ENCODE results near the gene PDF. TPM values are rescaled to one million over a fixed set of nuclear protein-coding genes. Genes with fewer than 3 reads are reported as not detected.

PDF gene
- total and polyA plus RNA-seq, 2 of the 13 experiments (the other 11 are each of a cell fraction or from before 2014, with no cell fraction given) = 12.4 to 48.8 TPM

DNA sequence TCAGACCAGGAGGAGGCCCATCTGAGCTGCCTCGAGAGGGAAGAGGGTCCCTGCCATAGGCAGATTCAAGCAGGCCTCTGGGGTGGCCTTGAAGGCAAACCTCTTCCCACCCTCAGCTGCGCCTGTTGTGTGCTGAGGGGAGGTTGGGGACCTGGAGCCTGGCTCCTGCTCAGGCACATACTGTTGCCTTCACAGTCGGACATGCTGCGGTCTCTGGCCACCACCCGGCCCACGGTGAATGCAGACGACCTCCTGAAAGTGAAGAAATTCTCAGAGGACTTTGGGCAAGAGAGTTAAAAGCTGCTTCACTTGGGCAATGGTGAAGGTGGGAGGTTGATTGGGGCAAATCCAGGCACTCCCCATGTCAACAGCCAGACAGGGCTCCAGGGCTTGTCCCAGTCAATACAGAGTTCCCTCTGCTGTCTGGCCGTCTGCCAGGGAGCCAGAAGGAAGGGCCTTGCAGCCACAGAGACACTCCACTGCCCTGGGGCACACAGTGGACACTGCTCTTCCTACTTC is 6.3 kb downstream of the PDF start (continued):
- TF ChIP-seq, protein P1, sequence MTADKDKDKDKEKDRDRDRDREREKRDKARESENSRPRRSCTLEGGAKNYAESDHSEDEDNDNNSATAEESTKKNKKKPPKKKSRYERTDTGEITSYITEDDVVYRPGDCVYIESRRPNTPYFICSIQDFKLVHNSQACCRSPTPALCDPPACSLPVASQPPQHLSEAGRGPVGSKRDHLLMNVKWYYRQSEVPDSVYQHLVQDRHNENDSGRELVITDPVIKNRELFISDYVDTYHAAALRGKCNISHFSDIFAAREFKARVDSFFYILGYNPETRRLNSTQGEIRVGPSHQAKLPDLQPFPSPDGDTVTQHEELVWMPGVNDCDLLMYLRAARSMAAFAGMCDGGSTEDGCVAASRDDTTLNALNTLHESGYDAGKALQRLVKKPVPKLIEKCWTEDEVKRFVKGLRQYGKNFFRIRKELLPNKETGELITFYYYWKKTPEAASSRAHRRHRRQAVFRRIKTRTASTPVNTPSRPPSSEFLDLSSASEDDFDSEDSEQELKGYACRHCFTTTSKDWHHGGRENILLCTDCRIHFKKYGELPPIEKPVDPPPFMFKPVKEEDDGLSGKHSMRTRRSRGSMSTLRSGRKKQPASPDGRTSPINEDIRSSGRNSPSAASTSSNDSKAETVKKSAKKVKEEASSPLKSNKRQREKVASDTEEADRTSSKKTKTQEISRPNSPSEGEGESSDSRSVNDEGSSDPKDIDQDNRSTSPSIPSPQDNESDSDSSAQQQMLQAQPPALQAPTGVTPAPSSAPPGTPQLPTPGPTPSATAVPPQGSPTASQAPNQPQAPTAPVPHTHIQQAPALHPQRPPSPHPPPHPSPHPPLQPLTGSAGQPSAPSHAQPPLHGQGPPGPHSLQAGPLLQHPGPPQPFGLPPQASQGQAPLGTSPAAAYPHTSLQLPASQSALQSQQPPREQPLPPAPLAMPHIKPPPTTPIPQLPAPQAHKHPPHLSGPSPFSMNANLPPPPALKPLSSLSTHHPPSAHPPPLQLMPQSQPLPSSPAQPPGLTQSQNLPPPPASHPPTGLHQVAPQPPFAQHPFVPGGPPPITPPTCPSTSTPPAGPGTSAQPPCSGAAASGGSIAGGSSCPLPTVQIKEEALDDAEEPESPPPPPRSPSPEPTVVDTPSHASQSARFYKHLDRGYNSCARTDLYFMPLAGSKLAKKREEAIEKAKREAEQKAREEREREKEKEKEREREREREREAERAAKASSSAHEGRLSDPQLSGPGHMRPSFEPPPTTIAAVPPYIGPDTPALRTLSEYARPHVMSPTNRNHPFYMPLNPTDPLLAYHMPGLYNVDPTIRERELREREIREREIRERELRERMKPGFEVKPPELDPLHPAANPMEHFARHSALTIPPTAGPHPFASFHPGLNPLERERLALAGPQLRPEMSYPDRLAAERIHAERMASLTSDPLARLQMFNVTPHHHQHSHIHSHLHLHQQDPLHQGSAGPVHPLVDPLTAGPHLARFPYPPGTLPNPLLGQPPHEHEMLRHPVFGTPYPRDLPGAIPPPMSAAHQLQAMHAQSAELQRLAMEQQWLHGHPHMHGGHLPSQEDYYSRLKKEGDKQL (CRISPR knock-in tag; IDR thresholded peaks at IDR 0.05; ENCODE audit: low read depth) = no peak
- TF ChIP-seq, protein P2, sequence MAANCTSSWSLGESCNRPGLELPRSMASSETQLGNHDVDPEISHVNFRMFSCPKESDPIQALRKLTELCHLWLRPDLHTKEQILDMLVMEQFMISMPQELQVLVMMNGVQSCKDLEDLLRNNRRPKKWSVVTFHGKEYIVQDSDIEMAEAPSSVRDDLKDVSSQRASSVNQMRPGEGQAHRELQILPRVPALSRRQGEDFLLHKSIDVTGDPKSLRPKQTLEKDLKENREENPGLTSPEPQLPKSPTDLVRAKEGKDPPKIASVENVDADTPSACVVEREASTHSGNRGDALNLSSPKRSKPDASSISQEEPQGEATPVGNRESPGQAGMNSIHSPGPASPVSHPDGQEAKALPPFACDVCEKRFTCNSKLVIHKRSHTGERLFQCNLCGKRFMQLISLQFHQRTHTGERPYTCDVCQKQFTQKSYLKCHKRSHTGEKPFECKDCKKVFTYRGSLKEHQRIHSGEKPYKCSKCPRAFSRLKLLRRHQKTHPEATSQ (CRISPR knock-in tag; IDR thresholded peaks at IDR 0.05; ENCODE audit: borderline replicate concordance) = no peak
- TF ChIP-seq, protein P3, sequence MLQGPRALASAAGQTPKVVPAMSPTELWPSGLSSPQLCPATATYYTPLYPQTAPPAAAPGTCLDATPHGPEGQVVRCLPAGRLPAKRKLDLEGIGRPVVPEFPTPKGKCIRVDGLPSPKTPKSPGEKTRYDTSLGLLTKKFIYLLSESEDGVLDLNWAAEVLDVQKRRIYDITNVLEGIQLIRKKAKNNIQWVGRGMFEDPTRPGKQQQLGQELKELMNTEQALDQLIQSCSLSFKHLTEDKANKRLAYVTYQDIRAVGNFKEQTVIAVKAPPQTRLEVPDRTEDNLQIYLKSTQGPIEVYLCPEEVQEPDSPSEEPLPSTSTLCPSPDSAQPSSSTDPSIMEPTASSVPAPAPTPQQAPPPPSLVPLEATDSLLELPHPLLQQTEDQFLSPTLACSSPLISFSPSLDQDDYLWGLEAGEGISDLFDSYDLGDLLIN (CRISPR knock-in tag; IDR thresholded peaks at IDR 0.05; ENCODE audit: borderline replicate concordance) = no peak
- TF ChIP-seq, protein P4, sequence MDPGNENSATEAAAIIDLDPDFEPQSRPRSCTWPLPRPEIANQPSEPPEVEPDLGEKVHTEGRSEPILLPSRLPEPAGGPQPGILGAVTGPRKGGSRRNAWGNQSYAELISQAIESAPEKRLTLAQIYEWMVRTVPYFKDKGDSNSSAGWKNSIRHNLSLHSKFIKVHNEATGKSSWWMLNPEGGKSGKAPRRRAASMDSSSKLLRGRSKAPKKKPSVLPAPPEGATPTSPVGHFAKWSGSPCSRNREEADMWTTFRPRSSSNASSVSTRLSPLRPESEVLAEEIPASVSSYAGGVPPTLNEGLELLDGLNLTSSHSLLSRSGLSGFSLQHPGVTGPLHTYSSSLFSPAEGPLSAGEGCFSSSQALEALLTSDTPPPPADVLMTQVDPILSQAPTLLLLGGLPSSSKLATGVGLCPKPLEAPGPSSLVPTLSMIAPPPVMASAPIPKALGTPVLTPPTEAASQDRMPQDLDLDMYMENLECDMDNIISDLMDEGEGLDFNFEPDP (CRISPR knock-in tag; conservative IDR thresholded peaks at IDR 0.05) = 0 out of 2 replicates have a peak, but pooled peaks have one; percentile 87
- no peak for TF ChIP-seq ZNF713 (CRISPR knock-in tag; IDR thresholded peaks at IDR 0.05)
- TF ChIP-seq ZMYM2 (CRISPR knock-in tag; IDR thresholded peaks at IDR 0.05) = no peak
- TF ChIP-seq ZNF3 (CRISPR knock-in tag; IDR thresholded peaks at IDR 0.05) = no peak
- TF ChIP-seq AGO2 (optimal IDR thresholded peaks at IDR 0.05; ENCODE audit: low read depth, low read length) = peak; percentile 88
- TF ChIP-seq ZNF282 (IDR thresholded peaks at IDR 0.05; ENCODE audit: partially characterized antibody) = no peak
- TF ChIP-seq, protein P5, sequence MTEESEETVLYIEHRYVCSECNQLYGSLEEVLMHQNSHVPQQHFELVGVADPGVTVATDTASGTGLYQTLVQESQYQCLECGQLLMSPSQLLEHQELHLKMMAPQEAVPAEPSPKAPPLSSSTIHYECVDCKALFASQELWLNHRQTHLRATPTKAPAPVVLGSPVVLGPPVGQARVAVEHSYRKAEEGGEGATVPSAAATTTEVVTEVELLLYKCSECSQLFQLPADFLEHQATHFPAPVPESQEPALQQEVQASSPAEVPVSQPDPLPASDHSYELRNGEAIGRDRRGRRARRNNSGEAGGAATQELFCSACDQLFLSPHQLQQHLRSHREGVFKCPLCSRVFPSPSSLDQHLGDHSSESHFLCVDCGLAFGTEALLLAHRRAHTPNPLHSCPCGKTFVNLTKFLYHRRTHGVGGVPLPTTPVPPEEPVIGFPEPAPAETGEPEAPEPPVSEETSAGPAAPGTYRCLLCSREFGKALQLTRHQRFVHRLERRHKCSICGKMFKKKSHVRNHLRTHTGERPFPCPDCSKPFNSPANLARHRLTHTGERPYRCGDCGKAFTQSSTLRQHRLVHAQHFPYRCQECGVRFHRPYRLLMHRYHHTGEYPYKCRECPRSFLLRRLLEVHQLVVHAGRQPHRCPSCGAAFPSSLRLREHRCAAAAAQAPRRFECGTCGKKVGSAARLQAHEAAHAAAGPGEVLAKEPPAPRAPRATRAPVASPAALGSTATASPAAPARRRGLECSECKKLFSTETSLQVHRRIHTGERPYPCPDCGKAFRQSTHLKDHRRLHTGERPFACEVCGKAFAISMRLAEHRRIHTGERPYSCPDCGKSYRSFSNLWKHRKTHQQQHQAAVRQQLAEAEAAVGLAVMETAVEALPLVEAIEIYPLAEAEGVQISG (CRISPR knock-in tag; IDR thresholded peaks at IDR 0.05) = no peak
- no peak for TF ChIP-seq ZNF543 (CRISPR knock-in tag; IDR thresholded peaks at IDR 0.05)
- no peak for TF ChIP-seq ZSCAN25 (CRISPR knock-in tag; IDR thresholded peaks at IDR 0.05)
- TF ChIP-seq RFX1 (IDR thresholded peaks at IDR 0.05) = no peak
- no peak for TF ChIP-seq TARDBP (CRISPR knock-in tag; IDR thresholded peaks at IDR 0.05)
- TF ChIP-seq ZBTB20 (CRISPR knock-in tag; IDR thresholded peaks at IDR 0.05; ENCODE audit: borderline replicate concordance, low read depth) = no peak
- no peak for TF ChIP-seq ETV5 (CRISPR knock-in tag; IDR thresholded peaks at IDR 0.05; ENCODE audit: borderline replicate concordance)
- no peak for TF ChIP-seq SRSF4 (IDR thresholded peaks at IDR 0.05; ENCODE audit: low read depth, low read length, poor library complexity, severe bottlenecking)
